ENCODE measurements around the gene HOXA7.

DNA sequence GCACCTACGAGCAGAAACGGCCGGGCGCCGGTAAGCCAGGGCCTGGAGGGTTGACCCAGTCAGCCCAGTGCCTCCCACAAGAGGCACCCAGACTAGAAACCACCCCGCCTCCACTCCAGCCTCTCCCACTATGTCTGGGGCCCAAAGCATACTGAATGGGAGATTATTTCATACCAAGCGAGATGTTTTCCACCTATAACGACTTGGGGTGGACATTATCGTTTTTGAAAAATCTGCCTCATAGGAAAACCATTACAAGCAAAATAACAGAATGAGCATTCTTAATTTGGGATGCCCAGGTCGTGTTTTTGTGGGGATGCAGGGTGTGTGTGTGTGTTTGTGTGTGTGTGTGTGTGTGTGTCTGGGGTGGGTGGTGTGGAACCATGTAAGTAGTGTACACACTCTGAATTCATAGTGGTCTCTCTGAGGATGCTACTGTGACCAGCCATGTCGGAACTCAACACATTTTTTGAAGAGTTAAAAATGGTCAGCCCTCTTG is 10.5 kb downstream of the HOXA7 start:
- no peak for TF ChIP-seq POLR2A (IDR thresholded peaks at IDR 0.05)
- TF ChIP-seq, protein P1, sequence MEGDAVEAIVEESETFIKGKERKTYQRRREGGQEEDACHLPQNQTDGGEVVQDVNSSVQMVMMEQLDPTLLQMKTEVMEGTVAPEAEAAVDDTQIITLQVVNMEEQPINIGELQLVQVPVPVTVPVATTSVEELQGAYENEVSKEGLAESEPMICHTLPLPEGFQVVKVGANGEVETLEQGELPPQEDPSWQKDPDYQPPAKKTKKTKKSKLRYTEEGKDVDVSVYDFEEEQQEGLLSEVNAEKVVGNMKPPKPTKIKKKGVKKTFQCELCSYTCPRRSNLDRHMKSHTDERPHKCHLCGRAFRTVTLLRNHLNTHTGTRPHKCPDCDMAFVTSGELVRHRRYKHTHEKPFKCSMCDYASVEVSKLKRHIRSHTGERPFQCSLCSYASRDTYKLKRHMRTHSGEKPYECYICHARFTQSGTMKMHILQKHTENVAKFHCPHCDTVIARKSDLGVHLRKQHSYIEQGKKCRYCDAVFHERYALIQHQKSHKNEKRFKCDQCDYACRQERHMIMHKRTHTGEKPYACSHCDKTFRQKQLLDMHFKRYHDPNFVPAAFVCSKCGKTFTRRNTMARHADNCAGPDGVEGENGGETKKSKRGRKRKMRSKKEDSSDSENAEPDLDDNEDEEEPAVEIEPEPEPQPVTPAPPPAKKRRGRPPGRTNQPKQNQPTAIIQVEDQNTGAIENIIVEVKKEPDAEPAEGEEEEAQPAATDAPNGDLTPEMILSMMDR (IDR thresholded peaks at IDR 0.05), result no peak
